Epithelial cell of proximal tubule (primary cell): ENCODE results near the gene TTC24. TPM values are rescaled to one million over a fixed set of nuclear protein-coding genes. Genes with fewer than 3 reads are reported as not detected.

Source experiments
- DNase-seq: peaks from one replicate; pipeline ENCODE4 v3.0.0-alpha.2; 2011; ENCODE audit warnings: low read depth
- H3K4me3 ChIP-seq: 2 replicates; pipeline ENCODE4 v1.5.1; 2011; ENCODE audit warnings: low read depth, mild to moderate bottlenecking, low read length
- total RNA-seq: library from RNA; depleted of rRNA; stranded (reverse); fragments of >200 nt; gene quantifications from 2 replicates; pipeline ENCODE4 v1.2.3, GENCODE V29; 2015
- TF ChIP-seq, protein P1 (sequence below): conservative IDR thresholded peaks from 2 replicates; pipeline ENCODE4 v1.5.1; 2012; ENCODE audit warnings: low read depth, mild to moderate bottlenecking, low read length

The TTC24 gene
- total RNA-seq, 1 donor from 2014 or later, result not detected

DNA sequence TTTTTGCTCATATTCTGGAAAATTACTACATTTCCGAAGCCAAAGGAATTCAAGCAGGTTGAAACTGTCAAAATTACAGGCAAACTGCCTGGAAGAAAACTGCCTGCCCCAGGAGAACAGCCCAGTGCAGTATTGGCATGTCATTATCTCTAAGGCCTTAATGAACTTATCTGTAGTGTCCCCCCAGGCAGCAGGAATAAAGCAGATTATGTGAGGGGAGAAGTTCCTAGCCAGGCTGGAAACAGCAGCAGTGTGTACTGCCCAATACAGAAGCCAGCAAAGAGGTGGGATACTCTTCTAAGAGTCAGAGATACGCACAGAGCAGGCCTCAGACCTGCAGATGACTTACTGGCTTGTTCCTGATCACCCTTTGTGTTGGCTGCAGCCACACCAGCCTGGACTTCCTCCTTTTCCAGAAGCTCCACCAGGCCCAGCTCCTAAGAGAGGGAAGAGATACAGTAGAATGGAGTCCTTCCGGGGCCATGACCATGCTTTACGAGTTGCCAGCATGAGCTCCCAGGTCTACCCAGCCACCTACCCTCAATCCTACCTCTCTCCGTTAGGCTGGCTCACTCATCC lies 18.8 kb upstream of the TTC24 start:
- no peak for DNase-seq
- TF ChIP-seq, protein P1, sequence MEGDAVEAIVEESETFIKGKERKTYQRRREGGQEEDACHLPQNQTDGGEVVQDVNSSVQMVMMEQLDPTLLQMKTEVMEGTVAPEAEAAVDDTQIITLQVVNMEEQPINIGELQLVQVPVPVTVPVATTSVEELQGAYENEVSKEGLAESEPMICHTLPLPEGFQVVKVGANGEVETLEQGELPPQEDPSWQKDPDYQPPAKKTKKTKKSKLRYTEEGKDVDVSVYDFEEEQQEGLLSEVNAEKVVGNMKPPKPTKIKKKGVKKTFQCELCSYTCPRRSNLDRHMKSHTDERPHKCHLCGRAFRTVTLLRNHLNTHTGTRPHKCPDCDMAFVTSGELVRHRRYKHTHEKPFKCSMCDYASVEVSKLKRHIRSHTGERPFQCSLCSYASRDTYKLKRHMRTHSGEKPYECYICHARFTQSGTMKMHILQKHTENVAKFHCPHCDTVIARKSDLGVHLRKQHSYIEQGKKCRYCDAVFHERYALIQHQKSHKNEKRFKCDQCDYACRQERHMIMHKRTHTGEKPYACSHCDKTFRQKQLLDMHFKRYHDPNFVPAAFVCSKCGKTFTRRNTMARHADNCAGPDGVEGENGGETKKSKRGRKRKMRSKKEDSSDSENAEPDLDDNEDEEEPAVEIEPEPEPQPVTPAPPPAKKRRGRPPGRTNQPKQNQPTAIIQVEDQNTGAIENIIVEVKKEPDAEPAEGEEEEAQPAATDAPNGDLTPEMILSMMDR, result no peak
- H3K4me3 ChIP-seq, result no peak overlapping the region

DNA sequence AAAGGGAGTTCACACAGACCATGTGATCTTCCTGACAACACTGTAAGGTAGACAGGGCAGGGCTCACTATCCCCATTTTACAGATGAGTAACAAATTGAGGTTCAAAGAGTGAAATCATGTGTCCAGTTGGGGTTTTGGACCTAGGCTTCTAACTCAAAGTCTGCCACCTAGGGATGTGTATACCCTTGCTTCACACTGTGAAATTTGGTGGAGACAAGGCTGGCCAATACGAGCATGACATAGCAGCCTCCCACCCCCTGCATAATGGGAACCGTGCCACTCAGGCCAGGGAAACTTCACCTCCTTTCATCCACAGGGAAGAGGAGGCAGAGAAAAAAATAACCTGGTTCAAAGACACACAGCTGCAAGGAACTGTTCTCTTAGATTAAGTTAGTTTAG lies 14.0 kb upstream of the TTC24 start:
- TF ChIP-seq, protein P1, result no peak
- no peak overlapping the region for H3K4me3 ChIP-seq
- DNase-seq, result no peak

DNA sequence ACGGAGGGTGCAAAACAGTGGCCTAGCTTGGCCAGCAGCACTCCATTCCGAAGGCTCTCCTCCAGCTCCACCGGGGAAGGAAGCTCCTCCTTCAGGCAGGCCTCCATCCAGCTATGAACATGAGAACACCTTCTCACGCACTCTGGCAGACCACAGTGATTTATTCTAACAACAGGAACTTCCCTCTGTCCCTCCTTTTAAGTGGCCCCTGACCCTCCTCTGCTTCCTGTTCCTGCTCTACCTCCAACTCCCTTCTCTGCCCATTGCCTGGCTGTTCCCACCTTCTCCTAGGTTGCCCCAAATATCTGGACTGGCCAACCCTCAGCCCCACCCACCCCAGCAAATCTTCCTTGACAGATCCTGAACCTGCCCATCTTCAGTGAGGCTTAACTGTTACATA lies 13.1 kb upstream of the TTC24 start:
- no peak for DNase-seq
- no peak overlapping the region for H3K4me3 ChIP-seq
- TF ChIP-seq, protein P1, result no peak

DNA sequence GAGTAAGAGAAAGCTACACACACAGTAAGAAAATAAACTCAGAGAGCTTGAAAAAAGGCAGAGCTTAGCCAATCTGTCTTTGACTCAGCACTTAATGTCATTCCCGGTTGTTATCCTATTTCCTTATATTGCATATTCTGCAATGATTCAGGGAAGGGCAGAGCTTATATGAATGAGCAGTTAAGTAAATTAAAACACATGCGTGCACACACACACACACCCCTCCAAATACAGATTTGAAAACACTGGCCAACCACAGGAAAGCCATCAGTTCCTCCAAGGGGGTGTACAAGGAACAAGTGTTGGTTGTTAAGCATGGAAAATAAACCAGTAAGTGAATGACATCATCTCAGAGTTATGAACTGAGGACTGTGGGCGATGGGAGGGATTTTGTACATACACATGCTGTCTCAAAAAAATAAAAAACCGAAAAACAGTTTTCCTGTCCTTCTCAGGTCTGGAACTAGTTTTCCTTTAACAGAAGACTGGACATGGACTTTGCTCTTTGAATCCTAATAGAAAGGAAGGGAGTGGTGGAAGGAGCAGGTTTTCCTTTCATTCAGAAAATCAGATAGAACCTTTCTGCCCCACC lies 8.2 kb upstream of the TTC24 start:
- peak overlapping the region; percentile 61 for H3K4me3 ChIP-seq
- TF ChIP-seq, protein P1, result no peak
- DNase-seq, result peak; percentile 77

DNA sequence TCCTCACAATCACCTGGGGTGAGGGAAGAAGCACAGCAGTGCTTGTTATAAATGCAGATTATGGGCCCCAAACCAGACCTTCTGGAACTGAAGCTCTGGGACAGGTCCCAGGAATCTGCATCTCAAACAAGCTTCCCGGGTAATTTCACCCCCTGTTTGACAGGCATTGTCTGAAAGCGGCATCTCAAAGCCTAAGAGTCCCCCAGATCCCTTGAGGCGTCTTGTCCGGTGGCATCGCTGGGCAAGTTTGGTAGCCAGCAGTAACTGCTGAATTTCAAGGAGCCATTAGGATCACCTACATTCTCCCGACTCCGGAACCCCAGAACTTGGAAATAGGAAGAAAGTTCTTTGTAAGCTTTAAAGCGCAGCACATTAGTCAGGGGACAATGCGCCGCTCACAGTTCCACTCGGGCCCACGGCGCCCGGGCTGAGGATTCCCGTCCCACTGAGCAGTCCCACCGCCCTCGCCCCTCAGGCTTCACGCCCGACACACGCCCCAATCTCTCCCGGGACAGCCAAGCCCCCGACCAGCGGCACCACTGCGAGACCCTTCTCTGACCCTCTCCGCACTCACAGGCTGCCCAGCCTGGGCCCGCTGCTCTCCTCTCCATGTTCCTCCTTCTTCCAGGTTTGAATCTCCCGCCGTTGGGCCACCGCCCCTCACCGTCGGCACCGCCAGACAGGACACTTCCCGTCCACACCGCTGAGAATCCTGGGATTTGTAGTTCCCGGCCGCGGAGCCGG lies 7.4 kb upstream of the TTC24 start, which contains the start of gene IQGAP3:
TSS of gene IQGAP3 (minus strand) at position 647 of the 744 bp plus-strand sequence. CDS start at position 611, 36 bp downstream.
- H3K4me3 ChIP-seq, result peak within 1 kb of the TSS; percentile 61
- TF ChIP-seq, protein P1, result no peak
- DNase-seq, result no peak

DNA sequence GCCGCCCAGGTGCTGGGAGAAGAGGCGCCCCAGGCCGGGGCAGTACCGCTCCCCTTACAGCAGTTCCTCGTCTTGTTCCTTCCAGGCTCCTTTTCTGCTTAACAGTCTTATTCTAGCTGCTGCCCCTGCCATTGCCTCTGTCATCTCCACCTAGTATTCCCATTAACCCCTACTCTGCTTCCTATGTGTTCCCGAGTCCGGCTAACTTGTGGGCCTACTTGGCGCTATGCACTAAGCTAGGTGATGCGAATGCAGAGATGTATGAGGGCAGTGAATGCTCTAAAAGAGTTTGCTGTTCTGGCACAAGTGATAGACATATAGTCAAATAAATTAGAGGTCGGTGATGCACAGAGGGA lies 6.9 kb upstream of the TTC24 start:
- DNase-seq, result no peak
- TF ChIP-seq, protein P1, result no peak
- H3K4me3 ChIP-seq, result peak overlapping the region; percentile 61
